Stimulated activated memory B cell treated with anti-CD40 and anti-IgM and Interleukin-4, amounts not matched to agents 10 μg/mL and 1 μg/mL and 100 μg/mL, for 72 hours (primary cell): ENCODE results near the gene TTC39C.

Source experiments
- ATAC-seq: fragments of 150-1000 bp; cut with Tn5 transposase; 2 replicates; pipeline ENCODE4 v1.10.0; 2021
- H3K27ac Mint-ChIP-seq: one replicate; pipeline ENCODE4 v1.8.0; 2022; ENCODE audit warnings: mild to moderate bottlenecking, mixed read lengths
- H3K27me3 Mint-ChIP-seq: one replicate; pipeline ENCODE4 v1.8.0; 2022; ENCODE audit warnings: mixed read lengths
- H3K36me3 Mint-ChIP-seq: one replicate; pipeline ENCODE4 v1.8.0; 2022; ENCODE audit warnings: mixed read lengths
- H3K4me1 Mint-ChIP-seq: one replicate; pipeline ENCODE4 v1.8.0; 2022; ENCODE audit warnings: mixed read lengths
- H3K4me3 Mint-ChIP-seq: one replicate; pipeline ENCODE4 v1.8.0; 2022; ENCODE audit warnings: mild to moderate bottlenecking, moderate library complexity, mixed read lengths
- H3K9me3 Mint-ChIP-seq: one replicate; pipeline ENCODE4 v1.8.0; 2022; ENCODE audit warnings: mixed read lengths

Gene TTC39C

GRCh38 chr18:24103320-24104021, 88.9 kb downstream of the TTC39C start:
- Mint-ChIP-seq H3K36me3 (peaks cover 73% of the 10 kb centered on the region), H3K27me3 (no peaks in the 10 kb centered on the region), H3K4me1 (no peaks in the 10 kb centered on the region), H3K9me3 (peaks cover 2% of the 10 kb centered on the region), H3K4me3 (no peak overlapping the region), H3K27ac (no peak overlapping the region)
- no peak for ATAC-seq

GRCh38 chr18:24104486-24104885, 89.9 kb downstream of the TTC39C start:
- Mint-ChIP-seq H3K4me1 (no peaks in the 10 kb centered on the region), H3K27ac (no peak overlapping the region)

DNA sequence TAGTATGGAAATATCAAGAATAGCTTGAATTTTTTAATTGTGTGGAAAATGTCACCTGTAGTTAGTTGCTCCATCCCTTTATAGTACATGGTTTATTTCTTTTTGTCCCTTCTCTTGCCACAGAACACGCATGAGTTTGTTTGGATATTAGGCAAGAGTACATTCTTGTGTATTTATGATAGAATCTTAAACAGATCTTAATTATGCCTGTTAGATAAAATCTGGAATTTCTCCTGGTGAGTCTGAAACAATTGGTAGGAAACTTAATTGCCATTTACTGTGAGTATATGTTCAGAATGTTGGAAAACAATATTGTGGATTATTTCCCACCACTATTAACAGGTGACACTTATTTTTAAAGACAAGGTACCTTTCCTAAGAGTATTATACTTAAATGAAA, 94.1 kb downstream of the TTC39C start:
- H3K36me3 Mint-ChIP-seq: peaks cover 50% of the 10 kb centered on the region
- no peaks in the 10 kb centered on the region for H3K4me1 Mint-ChIP-seq
- no peaks in the 10 kb centered on the region for H3K27me3 Mint-ChIP-seq
- no peak for ATAC-seq
- no peaks in the 10 kb centered on the region for H3K9me3 Mint-ChIP-seq
- H3K4me3 Mint-ChIP-seq: no peak overlapping the region
- H3K27ac Mint-ChIP-seq: no peak overlapping the region

More at GRCh38 chr18:24104486-24104885, 89.9 kb downstream of the TTC39C start:
- H3K27me3 Mint-ChIP-seq: no peaks in the 10 kb centered on the region
- H3K4me3 Mint-ChIP-seq: no peak overlapping the region
- peaks cover 64% of the 10 kb centered on the region for H3K36me3 Mint-ChIP-seq
- H3K9me3 Mint-ChIP-seq: no peaks in the 10 kb centered on the region
- ATAC-seq: no peak

DNA sequence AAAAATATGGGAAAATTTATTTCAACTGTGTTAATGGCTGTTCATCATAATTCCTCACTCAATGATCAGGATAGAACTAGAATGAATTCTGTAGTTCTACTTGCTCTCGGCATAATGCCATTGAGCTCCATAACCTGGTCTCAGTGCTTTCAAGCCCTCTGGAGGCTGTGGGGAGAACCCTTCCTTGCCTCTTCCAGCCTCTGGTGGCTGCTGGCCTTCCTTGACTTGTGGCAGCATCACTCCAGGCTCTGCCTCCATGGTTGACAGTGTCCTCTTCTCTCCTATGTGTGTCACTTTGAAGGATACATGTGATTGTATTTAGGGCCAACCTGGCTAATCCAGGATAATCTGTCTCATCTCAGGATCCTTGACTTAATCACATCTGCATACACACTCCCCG, 97.4 kb downstream of the TTC39C start:
- H3K4me1 Mint-ChIP-seq: peaks cover 23% of the 10 kb centered on the region
- no peaks in the 10 kb centered on the region for H3K27me3 Mint-ChIP-seq
- peaks cover 46% of the 10 kb centered on the region for H3K36me3 Mint-ChIP-seq
- no peak for ATAC-seq
- H3K9me3 Mint-ChIP-seq: no peaks in the 10 kb centered on the region
- no peak overlapping the region for H3K4me3 Mint-ChIP-seq
- no peak overlapping the region for H3K27ac Mint-ChIP-seq

DNA sequence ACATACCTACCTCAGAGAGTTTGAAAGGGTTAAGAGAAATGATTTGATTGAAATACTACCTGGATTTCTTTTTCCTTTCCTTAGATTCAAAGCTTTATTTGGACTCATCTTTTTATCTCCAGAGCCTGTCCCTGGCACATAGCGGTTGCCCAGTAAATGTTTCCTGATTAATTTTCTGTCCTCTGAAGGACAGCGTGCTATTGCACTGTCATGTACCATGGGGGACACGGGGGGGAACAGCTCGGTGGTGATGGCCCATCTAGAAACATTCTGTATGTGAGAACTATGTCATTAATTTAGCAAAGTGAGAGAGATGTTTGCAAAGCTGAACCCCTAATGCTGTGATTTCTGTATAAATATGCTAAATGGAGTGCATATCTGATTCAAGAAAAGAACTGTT, 97.9 kb downstream of the TTC39C start:
- H3K27me3 Mint-ChIP-seq: no peaks in the 10 kb centered on the region
- H3K27ac Mint-ChIP-seq: no peak overlapping the region
- H3K36me3 Mint-ChIP-seq: peaks cover 41% of the 10 kb centered on the region
- no peaks in the 10 kb centered on the region for H3K9me3 Mint-ChIP-seq
- peaks cover 23% of the 10 kb centered on the region for H3K4me1 Mint-ChIP-seq
- ATAC-seq: no peak
- no peak overlapping the region for H3K4me3 Mint-ChIP-seq

- no peak overlapping the region for H3K4me3 Mint-ChIP-seq
Measured at GRCh38 chr18:24112874-24113615, 98.5 kb downstream of the TTC39C start.

GRCh38 chr18:24114924-24115549, 100.5 kb downstream of the TTC39C start:
- no peak for ATAC-seq
- Mint-ChIP-seq H3K4me1 (peaks cover 23% of the 10 kb centered on the region), H3K27ac (peak overlapping the region; percentile 48), H3K36me3 (peaks cover 54% of the 10 kb centered on the region), H3K9me3 (no peaks in the 10 kb centered on the region), H3K4me3 (no peak overlapping the region), H3K27me3 (no peaks in the 10 kb centered on the region)

More at GRCh38 chr18:24112874-24113615, 98.5 kb downstream of the TTC39C start:
- ATAC-seq: no peak
- no peaks in the 10 kb centered on the region for H3K9me3 Mint-ChIP-seq
- peaks cover 41% of the 10 kb centered on the region for H3K36me3 Mint-ChIP-seq
- peaks cover 23% of the 10 kb centered on the region for H3K4me1 Mint-ChIP-seq
- H3K27me3 Mint-ChIP-seq: no peaks in the 10 kb centered on the region
- peak overlapping the region; percentile 5 for H3K27ac Mint-ChIP-seq

DNA sequence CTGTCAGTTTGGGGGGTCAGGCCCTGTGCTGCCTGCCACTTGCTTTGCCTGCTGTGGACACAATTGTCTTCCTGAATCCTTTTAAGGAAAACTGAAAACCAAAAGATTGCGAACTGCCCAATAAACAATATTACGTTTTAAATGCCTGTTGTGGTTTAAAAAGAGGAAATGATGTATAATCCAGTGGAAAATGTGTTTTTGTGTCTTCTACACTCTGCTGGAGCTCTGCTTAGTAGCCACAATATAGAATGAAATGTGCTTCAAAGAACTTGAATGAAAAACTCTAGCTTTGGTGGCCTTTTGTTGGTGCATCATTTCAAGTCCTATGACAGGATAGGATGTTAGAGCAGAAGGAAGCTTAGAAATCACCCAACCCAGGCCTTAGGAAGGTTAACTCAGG, 101.1 kb downstream of the TTC39C start:
- no peaks in the 10 kb centered on the region for H3K9me3 Mint-ChIP-seq

GRCh38 chr18:24118750-24119577, 104.4 kb downstream of the TTC39C start:
- ATAC-seq: peak; percentile 73
- no peaks in the 10 kb centered on the region for H3K9me3 Mint-ChIP-seq
- no peaks in the 10 kb centered on the region for H3K27me3 Mint-ChIP-seq
- no peak overlapping the region for H3K4me3 Mint-ChIP-seq
- H3K36me3 Mint-ChIP-seq: peaks cover 46% of the 10 kb centered on the region
- H3K4me1 Mint-ChIP-seq: peaks cover 20% of the 10 kb centered on the region
- peak overlapping the region; percentile 9 for H3K27ac Mint-ChIP-seq

More for the DNA sequence above, 101.1 kb downstream of the TTC39C start:
- Mint-ChIP-seq H3K27me3 (no peaks in the 10 kb centered on the region), H3K27ac (peak overlapping the region; percentile 48), H3K36me3 (peaks cover 59% of the 10 kb centered on the region), H3K4me1 (peaks cover 23% of the 10 kb centered on the region), H3K4me3 (no peak overlapping the region)
- peak; percentile 52 for ATAC-seq

DNA sequence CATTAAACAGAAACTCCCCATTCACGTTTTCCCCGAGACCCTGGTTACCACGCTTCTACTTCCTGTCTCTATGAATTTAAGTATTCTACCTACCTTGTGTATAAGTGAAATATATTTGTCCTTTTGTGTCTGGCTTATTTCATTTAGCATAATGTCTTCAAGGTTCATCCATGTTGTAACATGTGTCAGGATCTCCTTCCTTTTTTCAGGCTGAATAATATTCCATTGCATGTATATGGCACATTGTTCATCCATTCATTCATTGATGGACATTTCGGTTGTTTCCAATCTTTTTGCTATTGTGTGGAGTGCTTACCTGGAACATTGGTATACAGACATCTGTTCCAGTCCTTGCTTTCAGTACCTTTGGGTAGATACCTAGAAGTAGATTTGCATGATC, 106.1 kb downstream of the TTC39C start:
- H3K36me3 Mint-ChIP-seq: peaks cover 43% of the 10 kb centered on the region
- ATAC-seq: no peak
- H3K27me3 Mint-ChIP-seq: no peaks in the 10 kb centered on the region
- H3K27ac Mint-ChIP-seq: no peak overlapping the region
- H3K4me3 Mint-ChIP-seq: no peak overlapping the region
- no peaks in the 10 kb centered on the region for H3K9me3 Mint-ChIP-seq
- peaks cover 6% of the 10 kb centered on the region for H3K4me1 Mint-ChIP-seq

DNA sequence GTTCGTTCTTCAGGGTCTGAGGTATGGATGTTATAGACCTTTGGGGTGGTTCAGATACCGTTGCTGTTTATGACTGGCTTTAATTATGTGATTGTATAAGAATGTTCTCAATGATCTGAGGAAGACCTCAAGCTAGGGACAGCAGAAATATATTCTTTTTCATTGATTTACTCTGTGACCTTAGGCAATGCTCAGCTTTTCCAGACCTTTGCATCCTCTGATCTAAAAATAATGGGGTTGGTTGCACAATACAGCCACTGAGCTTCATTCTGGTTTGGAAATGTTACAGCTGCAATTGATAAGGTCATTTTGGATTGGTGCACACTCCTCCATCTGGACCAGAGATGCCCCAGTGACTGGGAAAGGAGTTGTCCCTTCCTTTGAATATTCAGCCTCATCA, 107.1 kb downstream of the TTC39C start:
- ATAC-seq: no peak
- Mint-ChIP-seq H3K4me1 (no peaks in the 10 kb centered on the region), H3K9me3 (no peaks in the 10 kb centered on the region)

DNA sequence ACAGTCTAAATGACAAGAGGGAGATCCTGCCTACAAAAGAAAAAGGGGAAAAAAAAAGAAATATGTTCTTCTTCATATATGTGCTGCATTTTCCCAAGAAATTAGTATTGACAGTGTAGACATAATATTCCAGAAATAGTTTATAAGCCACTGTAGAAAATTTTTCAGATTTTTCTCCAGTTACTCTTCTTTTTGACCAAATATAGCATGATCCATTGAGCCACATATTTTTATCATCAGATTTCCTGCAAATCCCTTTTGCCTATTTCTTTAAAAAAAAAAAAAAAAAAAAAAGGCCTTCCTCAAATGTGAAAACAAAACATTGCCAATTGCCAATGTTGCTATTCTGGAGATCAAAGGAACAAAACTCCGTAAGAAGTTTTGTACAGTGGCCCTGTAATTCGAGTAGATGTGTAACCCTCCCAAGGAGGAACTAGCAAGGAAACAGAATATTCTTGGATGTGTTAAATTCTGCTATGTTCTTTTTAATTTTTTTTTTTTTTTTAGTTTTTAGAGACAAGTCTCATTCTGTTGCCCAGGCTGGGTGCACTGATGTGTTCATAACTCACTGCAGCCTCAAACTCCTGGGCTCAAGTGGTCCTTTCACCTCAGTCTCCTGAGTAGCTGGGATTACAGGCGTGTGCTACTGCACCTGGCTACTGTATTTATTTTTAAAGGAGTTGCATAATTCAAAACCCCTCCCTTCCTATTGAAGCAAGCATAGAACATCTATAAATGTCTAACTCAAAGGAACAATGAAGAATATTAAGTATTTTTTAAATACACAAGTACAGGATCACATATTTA, 111.8 kb downstream of the TTC39C start:
- Mint-ChIP-seq H3K27me3 (no peaks in the 10 kb centered on the region), H3K36me3 (peaks cover 37% of the 10 kb centered on the region), H3K4me3 (no peak overlapping the region), H3K27ac (no peak overlapping the region), H3K4me1 (no peaks in the 10 kb centered on the region), H3K9me3 (no peaks in the 10 kb centered on the region)
- ATAC-seq: no peak

More for the DNA sequence above, 107.1 kb downstream of the TTC39C start:
- H3K36me3 Mint-ChIP-seq: peaks cover 38% of the 10 kb centered on the region
- H3K27me3 Mint-ChIP-seq: no peaks in the 10 kb centered on the region
- H3K4me3 Mint-ChIP-seq: no peak overlapping the region
- no peak overlapping the region for H3K27ac Mint-ChIP-seq

DNA sequence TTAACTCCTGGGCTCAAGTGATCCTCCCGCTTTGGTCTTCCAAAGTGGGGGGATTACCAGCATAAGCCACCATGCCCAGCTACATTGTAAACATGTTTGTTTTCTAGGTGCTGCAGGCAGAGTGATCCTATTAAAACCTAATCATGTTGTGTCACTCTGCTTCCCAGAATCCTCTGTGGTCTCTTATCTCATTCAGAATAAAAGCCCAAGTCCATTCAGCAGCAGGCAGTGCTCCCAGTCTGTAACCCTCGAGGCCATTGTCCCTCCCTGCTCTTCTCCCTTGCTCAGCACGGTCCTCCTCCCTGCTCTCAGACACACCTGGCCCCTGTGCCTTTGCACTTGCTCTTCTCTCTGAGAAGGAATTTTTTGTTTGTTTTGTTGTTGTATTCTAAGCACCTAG, 113.2 kb downstream of the TTC39C start:
- Mint-ChIP-seq H3K27ac (no peak overlapping the region), H3K4me1 (no peaks in the 10 kb centered on the region), H3K4me3 (no peak overlapping the region), H3K27me3 (no peaks in the 10 kb centered on the region), H3K9me3 (no peaks in the 10 kb centered on the region), H3K36me3 (peaks cover 37% of the 10 kb centered on the region)
- ATAC-seq: no peak

- Mint-ChIP-seq H3K4me1 (no peaks in the 10 kb centered on the region), H3K27ac (no peak overlapping the region), H3K27me3 (no peaks in the 10 kb centered on the region), H3K36me3 (peaks cover 37% of the 10 kb centered on the region), H3K4me3 (no peak overlapping the region), H3K9me3 (no peaks in the 10 kb centered on the region)
- ATAC-seq: no peak
Measured at GRCh38 chr18:24128700-24129099, 114.1 kb downstream of the TTC39C start.
